CD1c-positive myeloid dendritic cell (primary cell): ENCODE measurements around the gene TJAP1.

Experiments
- DNase-seq: peaks from one replicate; pipeline ENCODE4 v3.0.0-alpha.2; 2016; ENCODE audit errors: extremely low spot score

The TJAP1 gene, protein sequence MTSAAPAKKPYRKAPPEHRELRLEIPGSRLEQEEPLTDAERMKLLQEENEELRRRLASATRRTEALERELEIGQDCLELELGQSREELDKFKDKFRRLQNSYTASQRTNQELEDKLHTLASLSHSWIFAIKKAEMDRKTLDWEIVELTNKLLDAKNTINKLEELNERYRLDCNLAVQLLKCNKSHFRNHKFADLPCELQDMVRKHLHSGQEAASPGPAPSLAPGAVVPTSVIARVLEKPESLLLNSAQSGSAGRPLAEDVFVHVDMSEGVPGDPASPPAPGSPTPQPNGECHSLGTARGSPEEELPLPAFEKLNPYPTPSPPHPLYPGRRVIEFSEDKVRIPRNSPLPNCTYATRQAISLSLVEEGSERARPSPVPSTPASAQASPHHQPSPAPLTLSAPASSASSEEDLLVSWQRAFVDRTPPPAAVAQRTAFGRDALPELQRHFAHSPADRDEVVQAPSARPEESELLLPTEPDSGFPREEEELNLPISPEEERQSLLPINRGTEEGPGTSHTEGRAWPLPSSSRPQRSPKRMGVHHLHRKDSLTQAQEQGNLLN

GRCh38 chr6:43477235-43478007 lies at the start of gene TJAP1:
TJAP1 (plus strand) TSS chr6:43477570; CDS start chr6:43499002, 21,432 bp downstream.
- peak; percentile 93 for DNase-seq

DNA sequence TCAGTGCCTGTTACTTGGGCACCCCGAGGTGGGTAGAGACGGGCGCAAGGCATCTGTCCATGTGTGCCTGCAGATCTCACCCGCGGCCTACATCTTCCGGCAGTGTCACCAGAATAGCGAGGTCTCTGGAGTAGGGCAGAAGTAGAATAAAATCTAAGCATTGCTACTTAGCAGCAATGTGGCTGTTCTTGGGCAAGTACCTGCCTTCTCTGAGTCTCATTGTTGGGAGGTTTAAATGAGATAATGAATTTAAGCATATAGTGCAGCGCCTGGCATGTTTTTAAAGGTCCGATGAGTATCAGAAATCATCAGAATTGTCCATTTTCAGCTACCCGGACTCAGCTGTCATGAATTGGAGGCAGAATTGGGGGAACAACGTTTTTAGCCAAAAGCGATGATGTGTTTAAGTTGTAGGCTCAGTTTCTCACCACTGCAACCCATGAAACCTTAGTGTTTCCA lies 49.2 kb upstream of the TJAP1 start:
- DNase-seq, result no peak

DNA sequence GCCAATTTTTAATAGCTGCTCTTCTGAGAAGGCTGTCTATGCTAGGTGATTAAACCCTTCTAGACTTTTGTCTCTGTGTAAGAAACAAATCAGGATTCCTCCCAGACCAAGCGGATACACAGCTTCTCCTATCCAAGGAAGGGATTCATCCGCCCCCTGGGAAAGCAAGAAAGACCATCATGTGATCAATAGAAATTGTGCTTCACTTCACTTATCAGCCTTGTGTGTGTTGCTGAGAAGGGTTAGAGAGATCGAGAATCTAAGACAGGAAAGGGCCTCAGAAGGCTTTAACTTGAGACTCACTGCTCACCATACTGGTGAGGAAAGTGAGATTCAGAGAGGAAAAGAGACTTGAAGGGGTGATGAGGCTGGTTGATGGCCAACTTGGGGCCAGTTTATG lies 48.5 kb upstream of the TJAP1 start:
- no peak for DNase-seq

DNA sequence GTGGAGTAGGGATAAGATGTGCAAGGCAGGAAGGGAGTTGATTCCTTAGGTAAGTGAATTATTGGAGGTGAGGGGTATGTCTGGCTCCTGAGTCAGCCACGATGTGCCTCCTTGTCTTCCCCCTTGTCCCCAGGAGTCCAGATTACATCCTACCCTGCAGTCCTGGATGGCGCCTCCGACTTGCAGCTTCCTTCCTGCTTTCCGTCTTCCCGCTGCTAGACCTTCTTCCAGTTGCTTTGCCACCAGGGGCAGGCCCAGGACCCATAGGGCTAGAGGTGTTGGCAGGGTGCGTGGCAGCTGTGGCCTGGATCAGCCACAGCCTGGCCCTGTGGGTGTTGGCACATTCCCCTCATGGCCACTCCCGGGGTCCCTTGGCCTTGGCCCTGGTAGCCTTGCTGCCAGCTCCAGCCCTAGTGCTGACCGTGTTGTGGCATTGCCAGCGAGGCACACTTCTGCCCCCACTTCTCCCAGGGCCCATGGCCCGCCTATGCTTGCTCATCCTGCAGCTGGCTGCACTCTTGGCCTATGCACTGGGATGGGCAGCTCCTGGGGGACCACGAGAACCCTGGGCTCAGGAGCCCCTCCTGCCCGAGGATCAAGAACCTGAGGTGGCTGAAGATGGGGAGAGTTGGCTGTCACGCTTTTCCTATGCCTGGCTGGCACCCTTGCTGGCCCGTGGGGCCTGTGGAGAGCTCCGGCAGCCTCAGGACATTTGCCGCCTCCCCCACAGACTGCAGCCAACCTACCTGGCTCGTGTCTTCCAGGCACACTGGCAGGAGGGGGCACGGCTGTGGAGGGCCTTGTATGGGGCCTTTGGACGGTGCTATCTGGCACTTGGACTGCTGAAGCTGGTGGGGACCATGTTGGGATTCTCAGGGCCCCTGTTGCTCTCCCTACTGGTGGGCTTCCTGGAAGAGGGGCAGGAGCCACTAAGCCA lies 45.1 kb upstream of the TJAP1 start:
- DNase-seq, result no peak

- DNase-seq, result no peak
These were observed 44.2 kb upstream of the TJAP1 start for GRCh38 chr6:43433148-43433547.

DNA sequence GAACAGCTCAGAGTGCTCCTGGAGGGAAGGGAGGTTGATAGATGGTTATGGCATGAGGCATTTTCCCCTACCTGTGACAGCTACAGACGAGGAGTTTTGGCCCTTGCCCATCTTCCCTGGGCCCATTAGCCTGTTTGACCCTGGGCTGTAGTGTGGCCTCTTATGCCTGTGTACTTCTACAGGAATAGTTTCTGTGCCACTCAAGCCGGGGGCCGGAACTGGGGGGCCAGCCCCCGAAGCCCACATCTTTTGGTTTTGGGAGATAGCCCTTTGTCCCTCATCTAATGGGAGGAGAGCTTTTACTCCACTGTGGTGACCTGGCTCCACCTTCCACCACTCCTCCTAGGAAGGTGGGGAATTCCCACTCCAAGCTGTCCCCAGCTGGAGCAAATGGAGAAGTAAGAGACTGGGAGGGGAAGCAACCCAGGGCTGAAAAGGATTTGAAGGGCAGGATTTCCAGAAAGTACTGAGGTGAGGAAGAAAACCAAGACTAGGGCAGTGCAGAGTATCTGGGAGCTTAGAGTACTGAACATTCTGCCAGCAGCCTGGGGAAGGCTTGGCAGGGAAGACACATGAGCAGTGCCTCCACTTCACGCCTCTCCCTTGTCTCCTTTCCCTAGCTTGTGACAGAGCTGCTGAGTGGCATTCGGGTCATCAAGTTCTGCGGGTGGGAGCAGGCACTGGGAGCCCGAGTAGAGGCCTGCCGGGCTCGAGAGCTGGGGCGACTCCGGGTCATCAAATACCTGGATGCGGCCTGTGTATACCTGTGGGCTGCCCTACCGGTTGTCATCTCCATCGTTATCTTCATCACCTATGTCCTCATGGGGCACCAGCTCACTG lies 43.1 kb upstream of the TJAP1 start:
- DNase-seq, result peak; percentile 33

- no peak for DNase-seq
These were observed 42.4 kb upstream of the TJAP1 start for GRCh38 chr6:43434943-43435342.

GRCh38 chr6:43435682-43436437 lies 41.5 kb upstream of the TJAP1 start:
- no peak for DNase-seq

DNA sequence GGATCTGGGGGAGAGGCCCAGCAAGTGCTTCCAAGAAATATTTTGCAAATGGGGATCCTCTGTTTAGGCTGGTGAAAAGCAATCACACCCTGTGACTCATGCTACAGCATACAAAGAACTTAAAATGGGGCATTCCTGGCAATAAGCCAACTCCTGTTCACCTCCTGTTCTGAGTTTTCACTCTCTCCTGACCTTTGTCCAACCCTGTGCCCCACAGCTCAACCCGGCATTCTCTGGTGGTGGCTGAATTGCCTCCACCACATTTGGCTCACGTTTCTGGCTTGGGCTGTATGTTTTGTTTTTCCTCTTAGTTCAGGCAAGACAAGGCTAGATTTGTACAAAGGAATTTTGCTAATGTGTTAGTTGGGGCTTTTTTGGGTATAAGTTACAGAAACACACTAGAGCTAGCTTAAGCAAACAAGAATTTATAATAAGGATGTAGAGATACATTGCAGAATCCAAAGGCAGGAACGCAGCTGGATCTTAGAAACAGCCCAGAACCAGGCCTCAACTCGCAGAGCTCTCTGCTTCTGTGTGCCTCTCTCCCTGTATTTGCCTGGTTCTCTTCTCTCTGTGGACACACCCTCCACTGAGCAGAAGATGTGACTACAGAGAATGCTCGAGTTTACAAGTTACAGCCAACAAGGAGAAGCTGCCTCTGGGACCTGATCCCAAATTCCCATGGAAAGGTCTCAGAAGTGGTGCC lies 40.6 kb upstream of the TJAP1 start:
- no peak for DNase-seq

DNA sequence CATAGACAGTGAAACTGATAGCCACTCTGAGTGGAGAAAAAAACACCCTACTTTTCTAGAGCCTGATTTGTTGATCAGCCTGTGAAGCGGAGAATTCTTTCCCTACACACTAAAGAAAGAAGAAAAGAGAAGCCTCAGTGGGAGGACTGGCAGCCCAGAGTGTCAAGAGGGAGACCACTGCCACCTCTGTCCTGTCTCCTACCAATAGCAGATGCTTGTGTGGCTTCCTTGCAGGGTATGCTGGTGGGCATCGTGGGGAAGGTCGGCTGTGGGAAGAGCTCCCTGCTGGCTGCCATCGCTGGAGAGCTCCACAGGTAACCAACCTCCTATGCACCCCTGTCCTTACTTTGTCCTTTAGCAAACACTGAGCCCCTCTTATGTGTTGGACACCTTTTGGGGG lies 39.7 kb upstream of the TJAP1 start:
- no peak for DNase-seq

- no peak for DNase-seq
These were observed 34.4 kb upstream of the TJAP1 start for GRCh38 chr6:43442935-43443334.

DNA sequence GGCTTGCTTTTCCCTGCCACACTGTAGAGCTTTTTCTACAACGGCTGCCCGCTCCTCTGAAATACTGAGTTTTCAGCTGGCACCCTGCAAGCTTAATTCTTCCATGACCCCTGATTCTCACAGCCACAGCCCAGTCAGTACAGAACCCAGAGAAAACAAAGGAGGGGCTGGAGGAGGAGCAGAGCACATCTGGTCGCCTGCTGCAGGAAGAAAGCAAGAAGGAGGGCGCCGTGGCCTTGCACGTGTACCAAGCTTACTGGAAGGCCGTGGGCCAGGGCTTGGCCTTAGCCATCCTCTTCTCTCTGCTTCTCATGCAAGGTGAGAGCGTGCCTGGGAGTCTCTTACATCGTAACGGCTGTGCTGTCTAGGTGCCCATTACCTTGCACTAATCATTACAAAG lies 33.3 kb upstream of the TJAP1 start:
- DNase-seq, result no peak

GRCh38 chr6:43444582-43444981 lies 32.8 kb upstream of the TJAP1 start:
- DNase-seq, result no peak

DNA sequence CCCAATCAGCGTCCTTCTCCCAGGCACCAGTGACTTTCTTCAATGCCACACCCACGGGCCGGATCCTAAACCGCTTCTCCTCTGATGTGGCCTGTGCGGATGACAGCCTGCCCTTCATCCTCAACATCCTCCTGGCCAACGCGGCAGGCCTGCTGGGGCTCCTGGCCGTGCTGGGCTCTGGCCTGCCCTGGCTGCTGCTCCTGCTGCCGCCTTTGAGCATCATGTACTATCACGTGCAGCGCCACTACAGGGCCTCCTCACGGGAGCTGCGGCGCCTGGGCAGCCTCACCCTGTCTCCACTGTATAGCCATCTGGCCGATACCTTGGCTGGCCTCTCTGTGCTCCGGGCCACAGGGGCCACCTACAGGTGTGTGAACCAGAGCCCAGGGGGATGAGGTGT lies 31.8 kb upstream of the TJAP1 start:
- DNase-seq, result no peak

GRCh38 chr6:43447604-43448003 lies 29.8 kb upstream of the TJAP1 start:
- no peak for DNase-seq

DNA sequence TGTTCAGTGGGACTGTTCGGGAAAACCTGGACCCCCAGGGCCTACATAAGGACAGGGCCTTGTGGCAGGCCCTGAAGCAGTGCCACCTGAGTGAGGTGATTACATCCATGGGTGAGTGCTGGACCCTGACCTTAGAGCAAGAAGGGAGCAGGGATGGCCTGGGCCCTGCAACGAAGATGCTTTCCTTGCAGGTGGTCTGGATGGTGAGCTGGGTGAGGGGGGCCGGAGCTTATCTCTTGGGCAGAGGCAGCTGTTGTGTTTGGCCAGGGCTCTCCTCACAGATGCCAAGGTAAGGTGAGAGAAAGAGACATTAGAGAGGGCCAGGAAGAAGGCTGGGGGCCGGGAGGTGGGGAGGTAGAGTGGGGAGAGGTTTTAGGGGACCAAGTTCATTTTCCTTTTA lies 28.5 kb upstream of the TJAP1 start:
- DNase-seq, result no peak

DNA sequence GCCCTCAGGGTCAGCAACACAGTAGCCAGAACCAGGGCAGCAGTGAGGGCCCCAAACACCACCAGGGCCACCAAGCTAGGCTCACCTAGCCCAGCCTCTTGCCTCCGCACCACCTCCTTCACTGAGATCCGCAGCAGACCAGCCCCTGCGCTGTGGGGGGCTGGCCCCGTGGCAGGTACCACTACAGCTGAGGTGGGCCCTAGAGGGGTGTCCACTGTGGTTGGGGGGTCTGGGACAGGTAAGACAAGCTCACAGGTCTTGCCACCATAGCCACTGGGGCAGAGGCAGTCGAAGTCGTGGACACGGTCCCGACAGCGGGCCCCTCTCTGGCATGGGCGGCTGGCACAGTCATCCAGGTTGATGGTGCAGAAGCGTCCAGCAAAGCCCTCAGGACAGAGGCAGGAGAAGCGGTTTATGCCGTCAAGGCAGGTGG lies 26.7 kb upstream of the TJAP1 start:
- DNase-seq, result no peak

- DNase-seq, result no peak
These were observed 26.0 kb upstream of the TJAP1 start for GRCh38 chr6:43451348-43451747.

DNA sequence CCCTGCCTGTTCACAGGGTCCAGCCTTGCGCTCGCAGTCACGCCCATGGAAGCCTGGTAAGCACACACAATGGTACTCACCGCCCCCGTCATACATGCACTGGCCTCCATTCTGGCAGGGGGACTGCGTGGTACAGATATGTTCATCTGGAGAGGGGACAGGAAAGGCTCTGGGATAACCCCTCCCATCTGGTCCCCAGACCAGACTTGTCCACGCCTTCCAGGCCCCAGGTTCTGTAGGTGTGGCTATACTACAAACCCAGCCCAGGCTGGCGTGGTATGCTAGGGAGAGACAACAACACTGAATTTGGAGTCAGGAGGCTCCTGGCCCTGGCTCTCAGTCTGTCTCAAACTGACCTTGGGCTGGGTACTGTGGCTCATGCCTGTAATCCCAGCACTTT lies 25.4 kb upstream of the TJAP1 start:
- no peak for DNase-seq
